ENCODE measurements around the gene MED13.
"Not testable (repeated sequence)": the region's sequence is repeated elsewhere in the genome, so short reads cannot be mapped to it uniquely, and the experiment has no call there.

GRCh38 chr17:61915162-61915561 lies 149.9 kb downstream of the MED13 start:
- TF ChIP-seq CTCF, POLR2A (IDR thresholded peaks at IDR 0.05): not testable (repeated sequence)
